Measurements from ENCODE around the gene SCAND1. TPM values are rescaled to one million over a fixed set of nuclear protein-coding genes. Genes with fewer than 3 reads are reported as not detected.
A peak's percentile ranks its signal among the peaks of the same experiment; 100 is the strongest.

SCAND1 gene
- total RNA-seq, 1 donor from 2014 or later, result 31.9 TPM

DNA sequence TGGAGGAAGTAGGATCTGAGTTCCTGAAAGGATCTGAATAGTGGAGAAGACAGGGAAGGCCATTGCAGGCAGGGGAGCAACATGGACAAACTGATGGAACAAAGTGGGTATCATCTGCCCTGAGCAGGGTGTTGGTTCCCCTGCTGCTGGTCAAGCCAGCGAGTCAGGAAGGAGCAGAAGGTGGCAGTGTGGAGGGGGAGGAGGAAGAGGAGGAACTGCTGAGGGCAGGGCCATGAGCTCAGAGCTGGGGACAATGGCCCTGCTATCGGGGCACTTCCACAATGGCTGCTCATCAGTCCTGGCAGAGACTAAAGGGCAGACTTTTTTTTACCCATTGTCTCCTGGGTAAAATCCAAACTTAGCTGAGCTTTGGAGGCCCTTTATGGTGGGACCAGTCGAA, 27.7 kb upstream of the SCAND1 start:
- no peaks in the 10 kb centered on the region for H3K36me3 ChIP-seq (ENCODE audit: control insufficient read depth, insufficient read depth, low read length)
- peaks cover 10% of the 10 kb centered on the region for H3K27me3 ChIP-seq (ENCODE audit: control insufficient read depth, insufficient read depth, low read length)
- no peak overlapping the region for H3K4me3 ChIP-seq (ENCODE audit: low read depth, low read length)
- FAIRE-seq (no peak), DNase-seq (ENCODE audit: low read depth) (no peak)
- TF ChIP-seq CTCF (IDR thresholded peaks at IDR 0.05; ENCODE audit: insufficient read depth, low read length, severe bottlenecking), result no peak

DNA sequence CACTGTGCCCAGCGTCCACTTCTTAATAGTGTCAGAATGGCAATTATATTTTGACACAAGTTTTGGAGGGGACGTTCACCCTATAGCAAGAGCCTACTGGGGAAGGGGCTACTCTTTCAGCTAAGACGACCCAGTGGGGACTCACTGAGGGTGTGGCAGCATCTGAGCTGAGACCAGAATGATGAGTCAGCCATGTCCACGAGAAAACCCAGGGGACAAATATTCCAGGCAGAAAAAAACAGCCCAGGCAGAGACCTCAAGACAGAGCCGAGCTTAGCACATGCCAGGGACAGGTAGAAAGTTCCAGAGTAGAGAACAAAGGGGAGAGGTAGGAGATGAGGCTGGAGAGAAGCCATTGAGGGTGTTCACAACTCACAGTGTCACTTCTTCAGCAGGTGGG, 25.2 kb upstream of the SCAND1 start:
- peak; percentile 95 for FAIRE-seq
- Histone ChIP-seq H3K36me3 (ENCODE audit: control insufficient read depth, insufficient read depth, low read length) (no peaks in the 10 kb centered on the region), H3K4me3 (ENCODE audit: low read depth, low read length) (no peak overlapping the region), H3K27me3 (ENCODE audit: control insufficient read depth, insufficient read depth, low read length) (peaks cover 4% of the 10 kb centered on the region)
- TF ChIP-seq CTCF (IDR thresholded peaks at IDR 0.05; ENCODE audit: insufficient read depth, low read length, severe bottlenecking), result no peak
- DNase-seq (ENCODE audit: low read depth), result no peak

DNA sequence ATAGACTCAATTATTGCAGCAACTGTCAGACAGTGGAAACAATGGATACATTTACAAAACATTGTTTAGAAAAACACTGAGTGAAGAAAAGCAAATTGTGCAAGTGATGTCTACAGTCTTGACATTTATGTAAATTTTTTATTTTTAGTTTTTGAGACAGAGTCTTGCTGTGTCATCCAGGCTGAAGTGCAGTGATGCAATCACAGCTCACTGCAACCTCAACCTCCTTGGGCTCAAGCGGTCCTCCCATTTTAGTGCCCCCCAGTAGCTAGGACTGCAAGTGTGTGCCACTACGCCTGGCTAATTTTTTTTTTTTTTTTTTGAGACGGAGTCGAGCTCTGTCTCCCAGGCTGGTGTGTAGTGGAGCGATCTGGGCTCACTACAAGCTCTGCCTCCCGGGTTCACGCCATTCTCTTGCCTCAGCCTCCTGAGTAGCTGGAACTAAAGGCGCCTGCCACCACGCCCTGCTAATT, 23.8 kb upstream of the SCAND1 start:
- FAIRE-seq (no peak), DNase-seq (ENCODE audit: low read depth) (no peak)
- Histone ChIP-seq H3K27me3 (ENCODE audit: control insufficient read depth, insufficient read depth, low read length) (peaks cover 4% of the 10 kb centered on the region), H3K4me3 (ENCODE audit: low read depth, low read length) (no peak overlapping the region), H3K36me3 (ENCODE audit: control insufficient read depth, insufficient read depth, low read length) (no peaks in the 10 kb centered on the region)
- TF ChIP-seq CTCF (IDR thresholded peaks at IDR 0.05; ENCODE audit: insufficient read depth, low read length, severe bottlenecking), result no peak

DNA sequence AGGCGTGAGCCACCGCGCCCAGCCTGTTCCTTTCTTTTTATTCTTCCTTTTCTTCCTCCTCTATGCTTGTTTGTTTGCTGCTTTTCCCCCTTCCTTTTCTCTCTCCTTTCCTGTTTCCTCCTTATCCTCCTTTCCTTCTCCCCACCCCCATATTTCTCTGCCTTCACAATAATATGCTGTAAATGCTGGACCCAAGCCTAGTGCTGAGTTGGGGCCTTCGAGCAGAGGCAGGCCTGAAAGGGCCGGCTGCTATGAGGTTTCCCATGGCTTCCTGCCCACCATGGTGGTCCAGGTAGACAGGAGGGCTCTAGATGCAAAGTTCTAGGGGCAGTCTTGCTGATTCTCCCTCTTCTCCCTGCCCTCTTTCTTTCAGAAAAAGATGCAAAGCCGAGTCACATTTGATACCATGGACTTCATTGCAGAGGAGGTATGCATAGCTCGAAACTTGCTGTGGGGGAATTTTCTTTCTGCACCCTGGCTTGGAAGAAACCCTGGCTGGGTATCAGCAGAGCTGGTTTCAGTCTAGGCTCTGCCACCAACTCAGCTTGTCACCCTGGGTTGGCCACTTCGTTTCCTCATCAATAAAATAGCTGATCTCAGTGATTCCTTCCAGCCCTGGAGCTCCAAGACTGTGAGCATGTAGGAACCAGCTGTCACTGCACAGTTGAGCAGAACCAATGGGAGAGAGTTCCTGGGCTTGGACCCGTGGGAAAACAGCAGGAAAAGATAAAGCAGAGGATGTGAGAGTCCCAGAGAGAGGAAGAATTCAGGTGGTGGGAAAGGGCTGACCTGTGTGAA, 21.5 kb upstream of the SCAND1 start:
- no peak for FAIRE-seq
- no peak for DNase-seq (ENCODE audit: low read depth)
- Histone ChIP-seq H3K27me3 (ENCODE audit: control insufficient read depth, insufficient read depth, low read length) (peaks cover under 1% of the 10 kb centered on the region), H3K4me3 (ENCODE audit: low read depth, low read length) (no peak overlapping the region), H3K36me3 (ENCODE audit: control insufficient read depth, insufficient read depth, low read length) (no peaks in the 10 kb centered on the region)
- no peak for TF ChIP-seq CTCF (IDR thresholded peaks at IDR 0.05; ENCODE audit: insufficient read depth, low read length, severe bottlenecking)

DNA sequence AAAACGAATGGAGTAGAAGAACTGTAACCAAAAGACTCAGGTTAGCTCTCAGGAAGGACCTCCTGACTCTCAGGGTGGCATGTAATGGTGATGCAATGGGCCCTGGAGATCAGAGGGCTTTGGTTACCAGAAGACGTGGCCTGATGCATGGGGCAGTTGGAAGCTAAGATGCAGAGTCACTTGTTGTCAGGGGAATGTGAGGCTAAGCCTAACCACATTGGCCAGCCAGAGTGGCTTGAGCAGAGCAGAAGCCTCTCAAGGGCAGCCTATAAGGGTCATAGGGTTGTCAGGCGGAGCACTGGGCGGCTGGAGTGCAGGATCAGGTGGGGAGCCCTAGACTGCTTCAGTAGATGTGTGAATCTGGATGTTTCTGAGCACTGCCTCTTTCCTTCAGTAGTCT, 20.0 kb upstream of the SCAND1 start:
- Histone ChIP-seq H3K4me3 (ENCODE audit: low read depth, low read length) (no peak overlapping the region), H3K36me3 (ENCODE audit: control insufficient read depth, insufficient read depth, low read length) (no peaks in the 10 kb centered on the region), H3K27me3 (ENCODE audit: control insufficient read depth, insufficient read depth, low read length) (no peaks in the 10 kb centered on the region)
- no peak for FAIRE-seq
- TF ChIP-seq CTCF (IDR thresholded peaks at IDR 0.05; ENCODE audit: insufficient read depth, low read length, severe bottlenecking), result no peak
- no peak for DNase-seq (ENCODE audit: low read depth)

DNA sequence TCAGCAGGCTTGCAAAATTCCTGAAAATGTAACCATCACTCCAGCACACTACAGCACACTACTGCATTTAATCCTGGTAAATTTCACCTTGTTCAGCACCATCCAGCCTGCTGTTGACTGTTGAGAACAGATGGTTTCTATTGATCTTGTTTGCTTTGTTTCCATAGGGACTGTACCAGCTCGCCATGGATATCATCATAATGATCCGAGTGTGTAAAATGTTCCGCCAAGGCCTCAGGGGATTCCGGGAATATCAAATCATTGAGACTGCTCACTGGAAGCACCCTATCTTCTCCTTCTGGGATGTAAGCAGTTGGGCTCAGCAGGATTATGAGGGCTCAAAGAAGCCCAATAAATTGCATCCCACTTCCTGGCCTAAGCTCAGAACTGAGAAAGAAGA, 18.2 kb upstream of the SCAND1 start:
- DNase-seq (ENCODE audit: low read depth) (no peak), FAIRE-seq (no peak)
- TF ChIP-seq CTCF (IDR thresholded peaks at IDR 0.05; ENCODE audit: insufficient read depth, low read length, severe bottlenecking), result no peak
- Histone ChIP-seq H3K36me3 (ENCODE audit: control insufficient read depth, insufficient read depth, low read length) (no peaks in the 10 kb centered on the region), H3K27me3 (ENCODE audit: control insufficient read depth, insufficient read depth, low read length) (no peaks in the 10 kb centered on the region), H3K4me3 (ENCODE audit: low read depth, low read length) (no peak overlapping the region)
